Measurements from ENCODE around the gene GHITM. TPM values are rescaled to one million over a fixed set of nuclear protein-coding genes. Genes with fewer than 3 reads are reported as not detected.
A peak's percentile ranks its signal among the peaks of the same experiment; 100 is the strongest.
"Not testable (repeated sequence)": the region's sequence is repeated elsewhere in the genome, so short reads cannot be mapped to it uniquely, and the experiment has no call there.

The GHITM gene
- total RNA-seq, 1 experiment from 2014 or later, result 272 TPM

GRCh38 chr10:84176836-84177474 lies 37.6 kb downstream of the GHITM start:
- ChIA-PET CTCF (interaction anchor here (0.7 to 1.4 kb wide), 3 partner anchors 8 to 29 kb away, joined by 4 to 5 read pairs (median 5); no protein-coding TSS in a partner anchor), POLR2A (interaction anchor here (1.1 kb wide), 1 partner anchor 15 kb away, joined by 4 read pairs; no protein-coding TSS in a partner anchor)
- Mint-ChIP-seq H3K4me1 (ENCODE audit: insufficient read depth, unreplicated experiment) (no peaks in the 10 kb centered on the region), H3K9me3 (ENCODE audit: unreplicated experiment) (no peaks in the 10 kb centered on the region), H3K4me3 (ENCODE audit: unreplicated experiment) (no peak overlapping the region), H3K27ac (ENCODE audit: low read depth, unreplicated experiment) (no peak overlapping the region), H3K27me3 (ENCODE audit: insufficient read depth, unreplicated experiment) (no peaks in the 10 kb centered on the region), H3K36me3 (ENCODE audit: insufficient read depth, unreplicated experiment) (no peaks in the 10 kb centered on the region)
- no peak for TF ChIP-seq CTCF (IDR thresholded peaks at IDR 0.05; ENCODE audit: unreplicated experiment)
- DNase-seq (ENCODE audit: unreplicated experiment), result no peak
- BruUV-seq (replicated peaks), result no TSS peak
- intact Hi-C loops (cut with micrococcal nuclease), result no loop called here

GRCh38 chr10:84177541-84178141 lies 38.3 kb downstream of the GHITM start:
- H3K4me1 Mint-ChIP-seq (ENCODE audit: insufficient read depth, unreplicated experiment), result no peaks in the 10 kb centered on the region
- H3K9me3 Mint-ChIP-seq (ENCODE audit: unreplicated experiment), result no peaks in the 10 kb centered on the region
- no TSS peak for BruUV-seq (replicated peaks)

GRCh38 chr10:84178160-84178609 lies 38.9 kb downstream of the GHITM start:
- ChIA-PET CTCF (interaction anchor here (1.2 kb wide), 1 partner anchor 9 kb away, joined by 5 read pairs; no protein-coding TSS in a partner anchor), POLR2A (interaction anchor here (1.1 kb wide), 1 partner anchor 14 kb away, joined by 4 read pairs; no protein-coding TSS in a partner anchor)
- no peaks in the 10 kb centered on the region for H3K36me3 Mint-ChIP-seq (ENCODE audit: insufficient read depth, unreplicated experiment)
- H3K27me3 Mint-ChIP-seq (ENCODE audit: insufficient read depth, unreplicated experiment), result no peaks in the 10 kb centered on the region
- no peaks in the 10 kb centered on the region for H3K4me1 Mint-ChIP-seq (ENCODE audit: insufficient read depth, unreplicated experiment)
- H3K9me3 Mint-ChIP-seq (ENCODE audit: unreplicated experiment), result no peaks in the 10 kb centered on the region
- TF ChIP-seq CTCF (IDR thresholded peaks at IDR 0.05; ENCODE audit: unreplicated experiment), result no peak
- BruUV-seq (replicated peaks), result no TSS peak
- no peak overlapping the region for H3K27ac Mint-ChIP-seq (ENCODE audit: low read depth, unreplicated experiment)
- no peak for DNase-seq (ENCODE audit: unreplicated experiment)
- no peak overlapping the region for H3K4me3 Mint-ChIP-seq (ENCODE audit: unreplicated experiment)
- intact Hi-C loops (cut with micrococcal nuclease), result no loop called here

More at GRCh38 chr10:84177541-84178141, 38.3 kb downstream of the GHITM start:
- ChIA-PET CTCF (interaction anchor here (0.7 to 1.4 kb wide), 3 partner anchors 8 to 28 kb away, joined by 4 to 5 read pairs (median 5); no protein-coding TSS in a partner anchor), POLR2A (interaction anchor here (1.1 kb wide), 1 partner anchor 14 kb away, joined by 4 read pairs; no protein-coding TSS in a partner anchor)
- TF ChIP-seq CTCF (IDR thresholded peaks at IDR 0.05; ENCODE audit: unreplicated experiment), result no peak
- no peak overlapping the region for H3K27ac Mint-ChIP-seq (ENCODE audit: low read depth, unreplicated experiment)
- DNase-seq (ENCODE audit: unreplicated experiment), result no peak
- H3K36me3 Mint-ChIP-seq (ENCODE audit: insufficient read depth, unreplicated experiment), result no peaks in the 10 kb centered on the region
- no peak overlapping the region for H3K4me3 Mint-ChIP-seq (ENCODE audit: unreplicated experiment)
- H3K27me3 Mint-ChIP-seq (ENCODE audit: insufficient read depth, unreplicated experiment), result no peaks in the 10 kb centered on the region
- intact Hi-C loops (cut with micrococcal nuclease), result no loop called here

GRCh38 chr10:84179059-84179710 lies 39.9 kb downstream of the GHITM start:
- no peak for TF ChIP-seq CTCF (IDR thresholded peaks at IDR 0.05; ENCODE audit: unreplicated experiment)
- peak; percentile 97 for DNase-seq (ENCODE audit: unreplicated experiment)
- CTCF ChIA-PET, result no interaction called here
- no peaks in the 10 kb centered on the region for H3K9me3 Mint-ChIP-seq (ENCODE audit: unreplicated experiment)
- H3K4me1 Mint-ChIP-seq (ENCODE audit: insufficient read depth, unreplicated experiment), result peaks cover under 1% of the 10 kb centered on the region
- no peak overlapping the region for H3K27ac Mint-ChIP-seq (ENCODE audit: low read depth, unreplicated experiment)
- BruUV-seq (replicated peaks), result no TSS peak
- H3K36me3 Mint-ChIP-seq (ENCODE audit: insufficient read depth, unreplicated experiment), result no peaks in the 10 kb centered on the region
- no peaks in the 10 kb centered on the region for H3K27me3 Mint-ChIP-seq (ENCODE audit: insufficient read depth, unreplicated experiment)
- intact Hi-C loops (cut with micrococcal nuclease), result no loop called here
- H3K4me3 Mint-ChIP-seq (ENCODE audit: unreplicated experiment), result no peak overlapping the region
- POLR2A ChIA-PET, result interaction anchor here (0.6 to 1.5 kb wide), 9 partner anchors 15 to 179 kb away, joined by 3 to 8 read pairs (median 4); partner anchors contain the start of genes CCSER2 and GHITM

- intact Hi-C loops (cut with micrococcal nuclease); H3K27ac Mint-ChIP-seq (ENCODE audit: low read depth, unreplicated experiment); H3K27me3 Mint-ChIP-seq (ENCODE audit: insufficient read depth, unreplicated experiment); DNase-seq (ENCODE audit: unreplicated experiment); H3K9me3 Mint-ChIP-seq (ENCODE audit: unreplicated experiment); H3K36me3 Mint-ChIP-seq (ENCODE audit: insufficient read depth, unreplicated experiment); POLR2A ChIA-PET; CTCF ChIA-PET; BruUV-seq (replicated peaks); H3K4me1 Mint-ChIP-seq (ENCODE audit: insufficient read depth, unreplicated experiment); H3K4me3 Mint-ChIP-seq (ENCODE audit: unreplicated experiment): not testable (repeated sequence)
Measured at GRCh38 chr10:84180386-84180785, 41.1 kb downstream of the GHITM start.
